GM13977 (cell line): ENCODE measurements around the gene FHIT.

Experiments
- DNase-seq: peaks from one replicate; pipeline ENCODE4 v3.0.0; 2012; ENCODE audit warnings: low spot score
- CTCF ChIP-seq: IDR thresholded peaks from 2 replicates; pipeline ENCODE4 v1.5.1; 2012; ENCODE audit warnings: mild to moderate bottlenecking, control low read depth; ENCODE audit not compliant: insufficient read depth; ENCODE audit errors: extremely low read depth, missing control alignments
- in situ Hi-C: fragments of 300-500 bp; cut with MboI; formaldehyde crosslinking; loops from one replicate; pipeline ENCODE4 v1.12.0; 2022; ENCODE audit warnings: low sequenced_read_pairs, low pct_unique_long_range_greater_than_20kb, mixed read lengths, inconsistent platforms; ENCODE audit not compliant: unreplicated experiment

The FHIT gene

GRCh38 chr3:60501314-60501713 is 749.9 kb downstream of the FHIT start:
- no peak for TF ChIP-seq CTCF
- in situ Hi-C loops, result no loop called here
- DNase-seq, result no peak

GRCh38 chr3:60497902-60498301 is 753.4 kb downstream of the FHIT start:
- no peak for TF ChIP-seq CTCF
- no peak for DNase-seq
- in situ Hi-C loops, result no loop called here

GRCh38 chr3:60490992-60491391 is 760.3 kb downstream of the FHIT start:
- no peak for DNase-seq
- in situ Hi-C loops, result no loop called here
- TF ChIP-seq CTCF, result no peak

- no peak for DNase-seq
- TF ChIP-seq CTCF, result no peak
- in situ Hi-C loops, result no loop called here
These were observed 776.2 kb downstream of the FHIT start for GRCh38 chr3:60475096-60475495.

GRCh38 chr3:60469481-60469880 is 781.8 kb downstream of the FHIT start:
- in situ Hi-C loops, result no loop called here
- TF ChIP-seq CTCF, result no peak
- DNase-seq, result no peak

- DNase-seq, result no peak
- in situ Hi-C loops, result no loop called here
- no peak for TF ChIP-seq CTCF
These were observed 787.6 kb downstream of the FHIT start for GRCh38 chr3:60463685-60464084.

- TF ChIP-seq CTCF, result no peak
- in situ Hi-C loops, result no loop called here
- DNase-seq, result no peak
These were observed 790.0 kb downstream of the FHIT start for GRCh38 chr3:60461267-60461666.
